Hair follicular keratinocyte (primary cell): ENCODE measurements around the gene CX3CL1. TPM values are rescaled to one million over a fixed set of nuclear protein-coding genes. Genes with fewer than 3 reads are reported as not detected.

ENCODE experiments used
- total RNA-seq: library from RNA; depleted of rRNA; stranded (reverse); fragments of >200 nt; gene quantifications from 2 replicates; pipeline ENCODE4 v1.2.3, GENCODE V29; 2015

CX3CL1 gene
- total RNA-seq, result 4.2 and 8.4 TPM in 2 replicates

DNA sequence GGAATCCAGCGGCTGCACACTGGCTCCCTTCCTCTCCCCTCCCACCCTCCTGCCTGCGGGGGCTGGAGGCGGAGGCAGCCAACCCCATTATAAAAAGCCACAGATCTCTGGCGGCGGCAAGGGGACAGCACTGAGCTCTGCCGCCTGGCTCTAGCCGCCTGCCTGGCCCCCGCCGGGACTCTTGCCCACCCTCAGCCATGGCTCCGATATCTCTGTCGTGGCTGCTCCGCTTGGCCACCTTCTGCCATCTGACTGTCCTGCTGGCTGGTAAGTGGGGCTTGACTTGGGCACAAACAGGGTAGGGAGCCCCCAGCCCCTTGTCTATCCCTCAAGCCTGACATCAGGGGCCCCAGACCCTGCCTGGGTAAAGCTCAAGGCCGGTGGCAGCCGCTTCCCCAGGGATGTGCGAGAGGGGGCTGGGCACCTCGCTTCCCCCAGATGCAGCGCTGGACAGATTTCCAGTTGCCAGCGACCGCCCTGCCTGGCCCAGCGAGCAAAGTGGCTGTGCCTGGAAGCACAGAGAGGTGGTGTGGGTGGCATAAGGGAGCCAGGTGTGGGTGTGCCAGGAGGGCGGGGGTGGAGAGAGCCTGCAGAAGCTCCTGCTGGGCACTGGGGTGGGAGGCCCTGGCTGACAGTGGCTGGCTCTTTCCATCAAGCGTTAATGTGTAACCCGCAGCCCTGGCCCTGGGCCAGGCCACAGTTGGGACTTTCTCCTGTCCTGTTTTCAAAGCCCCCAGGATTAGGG, at the start of gene CX3CL1:
TSS of gene CX3CL1 (plus strand) at position 119 of the 745 bp plus-strand sequence. CDS start at position 198, 79 bp downstream.

DNA sequence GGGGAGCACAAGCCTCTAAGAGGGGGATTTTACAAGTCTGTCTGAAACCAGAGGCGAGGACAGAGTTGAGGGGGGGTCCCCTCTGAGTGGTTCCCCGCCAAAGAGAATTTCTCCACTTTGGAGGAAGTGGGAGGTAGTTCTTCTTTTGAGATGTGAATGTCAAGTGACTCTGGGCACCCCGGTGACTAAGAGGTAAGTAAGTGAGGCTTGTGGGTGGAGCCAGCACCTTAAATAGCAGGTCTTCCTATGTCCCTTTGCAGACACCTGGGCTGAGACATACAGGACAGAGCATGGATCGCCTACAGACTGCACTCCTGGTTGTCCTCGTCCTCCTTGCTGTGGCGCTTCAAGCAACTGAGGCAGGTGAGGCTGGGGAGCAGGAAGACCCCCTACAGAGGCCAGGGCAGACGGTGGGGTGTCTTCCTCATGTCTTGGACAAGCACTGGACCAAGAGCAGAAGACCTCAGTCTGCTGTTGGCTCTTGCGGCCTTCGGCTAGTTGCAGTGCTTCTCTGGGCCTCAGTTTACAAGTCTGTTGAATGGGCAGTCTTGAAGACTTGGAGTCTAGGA, 13.7 kb upstream of the CX3CL1 start, which contains the start of gene CCL22:
TSS of gene CCL22 (plus strand) at position 257 of the 569 bp plus-strand sequence. CDS start at position 291, 34 bp downstream.

DNA sequence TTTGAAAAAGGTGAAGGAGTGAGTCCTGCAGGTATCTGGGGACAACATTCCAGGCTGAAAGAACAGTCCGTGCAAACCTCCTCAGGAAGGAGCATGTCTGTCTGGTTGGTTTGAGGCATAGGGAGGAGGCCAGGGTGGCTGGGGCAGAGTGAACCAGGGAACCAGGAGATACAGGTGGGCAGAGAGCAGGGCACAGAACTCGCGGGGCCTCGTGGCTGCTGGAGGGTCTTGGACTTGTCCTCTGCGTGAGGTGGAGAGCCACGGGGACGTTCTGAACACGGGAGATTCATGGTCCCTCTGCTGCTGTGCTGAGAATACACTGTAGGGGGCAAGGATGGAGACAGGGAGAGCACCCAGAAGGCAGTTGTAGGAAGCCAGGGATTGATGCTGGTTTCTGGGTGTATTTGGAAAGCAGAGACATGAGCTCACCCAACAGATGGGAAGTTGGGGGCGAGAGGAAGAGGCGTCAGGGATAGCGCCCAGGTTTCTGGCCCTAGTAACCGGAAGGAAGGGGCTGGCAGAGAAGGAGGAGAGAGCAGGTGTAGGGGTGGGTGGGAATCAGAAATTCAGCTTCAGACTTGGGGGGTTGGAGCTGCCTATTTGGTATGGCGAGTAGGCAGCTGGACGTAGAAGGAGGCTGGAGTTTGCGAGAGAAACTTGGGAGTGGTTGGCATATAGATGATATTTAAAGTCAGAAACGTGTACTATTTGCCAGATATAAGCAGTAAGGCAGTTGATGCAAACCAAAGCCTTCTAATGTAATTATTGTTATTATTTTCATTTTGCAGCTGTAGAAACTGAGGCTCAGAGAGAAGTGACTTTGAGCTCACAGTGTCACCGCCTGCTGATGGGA, 31.9 kb downstream of the CX3CL1 start, which contains the start of gene CCL17:
TSS of gene CCL17 (plus strand) at position 803 of the 853 bp plus-strand sequence. CDS start 9,166 bp downstream, outside the sequence.

Other genes with a start within 250 kb of the CX3CL1 start
- 47.6 and 66.3 TPM in 2 replicates for gene PSME3IP1, start 186.5 kb upstream of the CX3CL1 start, total RNA-seq
- 27.6 and 27.8 TPM in 2 replicates for gene RSPRY1, start 186.2 kb upstream of the CX3CL1 start, total RNA-seq
- gene ARL2BP, start 127.2 kb upstream of the CX3CL1 start, total RNA-seq, result 86.9 and 103 TPM in 2 replicates
- gene PLLP, start 87.8 kb upstream of the CX3CL1 start, total RNA-seq, result 9.0 and 12.4 TPM in 2 replicates
- gene CCL22, start 13.7 kb upstream of the CX3CL1 start, total RNA-seq, result not detected in 2 replicates
- not detected in 2 replicates for gene CCL17, start 32.3 kb downstream of the CX3CL1 start, total RNA-seq
- 36.0 and 64.3 TPM in 2 replicates for gene CIAPIN1, start 74.9 kb downstream of the CX3CL1 start, total RNA-seq
- 35.9 and 38.7 TPM in 2 replicates for gene COQ9, start 75.0 kb downstream of the CX3CL1 start, total RNA-seq
- 116 and 128 TPM in 2 replicates for gene POLR2C, start 90.2 kb downstream of the CX3CL1 start, total RNA-seq
- 17.2 and 26.8 TPM in 2 replicates for gene DOK4, start 114.0 kb downstream of the CX3CL1 start, total RNA-seq
- gene CCDC102A, start 164.1 kb downstream of the CX3CL1 start, total RNA-seq, result 6.9 and 14.1 TPM in 2 replicates
- not detected in 2 replicates for gene ADGRG5, start 170.2 kb downstream of the CX3CL1 start, total RNA-seq